K562 (cell line): Measurements from ENCODE around the gene PPP4R3B. TPM values are rescaled to one million over a fixed set of nuclear protein-coding genes. Genes with fewer than 3 reads are reported as not detected.

Experiments
- ARNT ChIP-seq, 2 experiments: fragments of 450-650 bp; IDR thresholded peaks; 2 replicates each; pipeline ENCODE4 v1.6.1; 2016; ENCODE audit warnings: mild to moderate bottlenecking in 1 of 2
- FOXP1 ChIP-seq: sonication (generic); formaldehyde crosslinking; IDR thresholded peaks from 2 replicates; pipeline ENCODE4 v1.8.0; 2022; ENCODE audit warnings: mild to moderate bottlenecking, missing genetic modification reagents
- GTF2E2 ChIP-seq: fragments of 200-800 bp; sonication (Bioruptor generic); IDR thresholded peaks from 2 replicates; pipeline ENCODE4 v1.6.1; 2016; ENCODE audit warnings: missing genetic modification characterization, missing compliant biosample characterization
- HIVEP1 ChIP-seq: fragments of 250-450 bp; sonication (Bioruptor Pico); IDR thresholded peaks from 2 replicates; pipeline ENCODE4 v1.4.0; 2020; ENCODE audit warnings: mild to moderate bottlenecking
- HMBOX1 ChIP-seq: sonication (generic); IDR thresholded peaks from 2 replicates; pipeline ENCODE4 v1.6.1; 2016
- MNT ChIP-seq, 2 experiments: fragments of 450-650 bp; conservative IDR thresholded peaks; 2 replicates each; pipeline ENCODE4 v1.6.1; 2017; ENCODE audit warnings: mild to moderate bottlenecking in 2 of 2, moderate library complexity in 2 of 2
- NBN ChIP-seq: fragments of 450-650 bp; IDR thresholded peaks from 2 replicates; pipeline ENCODE4 v1.6.1; 2016; ENCODE audit warnings: low read depth, mild to moderate bottlenecking
- OTX1 ChIP-seq: fragments of 450-650 bp; formaldehyde crosslinking; IDR thresholded peaks from 2 replicates; pipeline ENCODE4 v1.4.0; 2022; ENCODE audit warnings: mild to moderate bottlenecking
- RBM25 ChIP-seq: fragments of 200-400 bp; formaldehyde crosslinking; IDR thresholded peaks from 2 replicates; pipeline ENCODE4 v1.6.1; 2018; ENCODE audit warnings: low read length, low read depth, moderate library complexity; ENCODE audit not compliant: severe bottlenecking
- TRIM24 ChIP-seq, 2 experiments: fragments of 450-650 bp; IDR thresholded peaks; 2 replicates each; pipeline ENCODE4 v1.6.1; 2016
- ZBTB2 ChIP-seq: fragments of 450-650 bp; IDR thresholded peaks from 2 replicates; pipeline ENCODE4 v1.6.1; 2016; ENCODE audit warnings: antibody characterized with exemption
- ZFP1 ChIP-seq: fragments of 450-650 bp; formaldehyde crosslinking; IDR thresholded peaks from 2 replicates; pipeline ENCODE4 v1.4.0; 2020; ENCODE audit warnings: mild to moderate bottlenecking, mixed read lengths
- ZNF165 ChIP-seq: fragments of 250-450 bp; sonication (Bioruptor Pico); IDR thresholded peaks from 2 replicates; pipeline ENCODE4 v1.4.0; 2020; ENCODE audit warnings: borderline replicate concordance
- ZNF354B ChIP-seq: fragments of 250-450 bp; sonication (Bioruptor Pico); IDR thresholded peaks from 2 replicates; pipeline ENCODE4 v1.4.0; 2020
- polyA plus RNA-seq, 8 experiments: library from polyadenylated mRNA; depleted of rRNA in 4 of 8; stranded (reverse) in 5 of 8; unstranded in 3 of 8; fragments of >200 nt; fragmentation: Nextera tagmentation in 2 of 8; fragmentation: Illumina TruSeq in 1 of 8; extraction: Ambion mirVana in 2 of 8; extraction: Trizol in 1 of 8; gene quantifications; 2 replicates each; pipeline versions ENCODE4 v1.2.1 to v1.2.3, GENCODE V29; 2011 to 2014; ENCODE audit warnings: inconsistent platforms in 1 of 8, missing spikeins in 1 of 8
- total RNA-seq, 7 experiments: library from RNA; depleted of rRNA in 6 of 7; stranded (reverse); fragments of >200 nt in 6 of 7; fragmentation: Illumina TruSeq in 2 of 7; extraction: Trizol in 2 of 7; gene quantifications; 2 replicates each; pipeline versions ENCODE4 v1.2.1 to v1.2.3, GENCODE V29; 2011 to 2021; ENCODE audit warnings: low replicate concordance in 1 of 7
- TF ChIP-seq, protein P1 (sequence below): fragments of 450-650 bp; IDR thresholded peaks from 2 replicates; pipeline ENCODE4 v1.6.1; 2014; ENCODE audit warnings: low read depth, mild to moderate bottlenecking, moderate library complexity, borderline replicate concordance
- TF ChIP-seq, protein P2 (sequence below): fragments of 450-650 bp; formaldehyde crosslinking; IDR thresholded peaks from 2 replicates; pipeline ENCODE4 v1.4.0; 2020; ENCODE audit warnings: mild to moderate bottlenecking, mixed read lengths

PPP4R3B gene
- total and polyA plus RNA-seq, 9 of the 15 experiments (the other 6 are each of a cell fraction or from before 2014, with no cell fraction given) = 13.2 to 59.2 (median 41.9) TPM

DNA sequence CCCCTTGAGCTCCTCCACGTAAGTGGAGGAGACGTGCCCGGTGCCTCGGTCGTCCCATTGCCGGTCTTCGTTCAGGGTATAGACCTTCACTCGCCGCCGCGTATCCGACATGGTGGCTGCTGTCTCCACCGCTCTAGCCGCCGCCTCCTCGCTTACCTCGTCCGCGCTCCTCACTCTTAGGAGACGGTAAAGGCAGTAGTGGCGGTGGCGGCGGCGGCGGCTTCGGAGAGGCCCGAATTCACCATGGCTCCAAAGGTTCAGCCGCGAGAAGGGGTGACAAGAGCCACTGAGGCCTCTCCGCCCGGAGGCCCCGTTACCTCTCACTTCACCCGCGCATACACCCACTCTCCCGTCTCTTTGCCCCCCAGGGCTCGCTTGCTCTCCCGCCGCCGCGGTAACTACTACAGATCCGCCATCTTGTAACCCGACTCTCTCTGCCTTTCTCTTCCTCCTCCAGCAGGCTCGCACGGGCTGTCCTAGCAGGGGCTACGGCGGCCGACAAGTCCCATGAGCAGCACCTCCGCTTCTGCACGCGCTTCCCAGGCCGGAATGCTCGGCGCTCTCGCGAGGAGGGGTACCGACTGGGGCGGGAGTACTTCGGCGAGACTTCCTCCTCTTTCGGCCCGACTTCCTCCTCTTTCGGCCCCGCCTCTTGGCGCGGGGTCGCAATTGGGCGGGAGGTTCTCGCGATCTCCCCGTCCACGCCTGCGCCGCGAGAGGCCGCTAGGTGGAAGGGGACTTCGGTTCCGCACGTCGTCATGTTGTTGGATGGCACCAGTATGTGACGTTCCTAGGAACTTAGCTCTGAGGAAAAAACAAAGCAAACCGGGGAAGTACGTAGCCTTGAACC is at the start of gene PPP4R3B (continued):
- TF ChIP-seq ZBTB2 (no peak), OTX1 (CRISPR knock-in tag) (0 out of 2 replicates have a peak, but pooled peaks have one; percentile 74), HMBOX1 (peak; percentile 81), GTF2E2 (tag) (peak; percentile 89), ZFP1 (CRISPR knock-in tag) (no peak), ZNF165 (no peak), ZNF354B (no peak), ARNT (IDR thresholded peaks at IDR 0.05) (peak in 1 of 2 experiments; percentile 14; a peak in 1 of 4 replicates), MNT (conservative IDR thresholded peaks at IDR 0.05) (peak; percentile 93 to 96), RBM25 (peak; percentile 97), NBN (peak; percentile 58; the same call in 1 of the 2 replicates), FOXP1 (peak; percentile 36), TRIM24 (IDR thresholded peaks at IDR 0.05) (peak in 1 of 2 experiments; percentile 67; a peak in 2 of 4 replicates), HIVEP1 (CRISPR knock-in tag) (peak; percentile 13; the same call in 1 of the 2 replicates)
- TF ChIP-seq, protein P1, sequence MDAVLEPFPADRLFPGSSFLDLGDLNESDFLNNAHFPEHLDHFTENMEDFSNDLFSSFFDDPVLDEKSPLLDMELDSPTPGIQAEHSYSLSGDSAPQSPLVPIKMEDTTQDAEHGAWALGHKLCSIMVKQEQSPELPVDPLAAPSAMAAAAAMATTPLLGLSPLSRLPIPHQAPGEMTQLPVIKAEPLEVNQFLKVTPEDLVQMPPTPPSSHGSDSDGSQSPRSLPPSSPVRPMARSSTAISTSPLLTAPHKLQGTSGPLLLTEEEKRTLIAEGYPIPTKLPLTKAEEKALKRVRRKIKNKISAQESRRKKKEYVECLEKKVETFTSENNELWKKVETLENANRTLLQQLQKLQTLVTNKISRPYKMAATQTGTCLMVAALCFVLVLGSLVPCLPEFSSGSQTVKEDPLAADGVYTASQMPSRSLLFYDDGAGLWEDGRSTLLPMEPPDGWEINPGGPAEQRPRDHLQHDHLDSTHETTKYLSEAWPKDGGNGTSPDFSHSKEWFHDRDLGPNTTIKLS = peak; percentile 99
- TF ChIP-seq, protein P2, sequence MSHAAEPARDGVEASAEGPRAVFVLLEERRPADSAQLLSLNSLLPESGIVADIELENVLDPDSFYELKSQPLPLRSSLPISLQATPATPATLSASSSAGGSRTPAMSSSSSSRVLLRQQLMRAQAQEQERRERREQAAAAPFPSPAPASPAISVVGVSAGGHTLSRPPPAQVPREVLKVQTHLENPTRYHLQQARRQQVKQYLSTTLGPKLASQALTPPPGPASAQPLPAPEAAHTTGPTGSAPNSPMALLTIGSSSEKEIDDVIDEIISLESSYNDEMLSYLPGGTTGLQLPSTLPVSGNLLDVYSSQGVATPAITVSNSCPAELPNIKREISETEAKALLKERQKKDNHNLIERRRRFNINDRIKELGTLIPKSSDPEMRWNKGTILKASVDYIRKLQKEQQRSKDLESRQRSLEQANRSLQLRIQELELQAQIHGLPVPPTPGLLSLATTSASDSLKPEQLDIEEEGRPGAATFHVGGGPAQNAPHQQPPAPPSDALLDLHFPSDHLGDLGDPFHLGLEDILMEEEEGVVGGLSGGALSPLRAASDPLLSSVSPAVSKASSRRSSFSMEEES = no peak
